OCI-LY3 (cell line): ENCODE data around the gene DRAP1.

Experiments
- H2AFZ ChIP-seq: fragments of 200-600, 300-600 bp; shearing (Covaris generic); 2 replicates; pipeline ENCODE4 v1.6.0; 2014; ENCODE audit warnings: antibody characterized with exemption, low read depth, low read length
- H3K27ac ChIP-seq: fragments of 200-600, 300-600 bp; sonication (generic); 2 replicates; pipeline ENCODE4 v1.5.1; 2014; ENCODE audit warnings: mild to moderate bottlenecking, low read length, moderate library complexity, mixed read lengths
- H3K27me3 ChIP-seq: fragments of 200-600, 300-600 bp; sonication (generic); 2 replicates; pipeline ENCODE4 v1.6.1; 2014; ENCODE audit warnings: low read depth, low read length, mixed read lengths
- H3K36me3 ChIP-seq: fragments of 200-600, 300-600 bp; sonication (generic); replicated peaks from 2 replicates; pipeline ENCODE3; 2014; ENCODE audit warnings: low read depth, low read length, mixed read lengths
- H3K4me1 ChIP-seq: fragments of 300-600, 200-600 bp; sonication (generic); 2 replicates; pipeline ENCODE4 v1.6.1; 2014; ENCODE audit warnings: low read length, mixed read lengths
- H3K4me2 ChIP-seq: fragments of 200-600, 300-600 bp; sonication (generic); 2 replicates; pipeline ENCODE4 v1.6.1; 2014; ENCODE audit warnings: low read length, mixed read lengths
- H3K4me3 ChIP-seq: fragments of 300-600, 200-600 bp; sonication (generic); 2 replicates; pipeline ENCODE4 v1.5.1; 2014; ENCODE audit warnings: antibody characterized with exemption, mild to moderate bottlenecking, low read length, moderate library complexity
- H3K79me2 ChIP-seq: fragments of 300-600, 200-600 bp; shearing (Covaris generic); 2 replicates; pipeline ENCODE4 v1.6.1; 2014; ENCODE audit warnings: mild to moderate bottlenecking, low read length, mixed read lengths
- H3K9ac ChIP-seq: fragments of 300-600, 200-600 bp; shearing (Covaris generic); 2 replicates; pipeline ENCODE4 v1.6.0; 2014; ENCODE audit warnings: mild to moderate bottlenecking, low read length, moderate library complexity
- H3K9me3 ChIP-seq: fragments of 200-600, 300-600 bp; shearing (Covaris generic); 2 replicates; pipeline ENCODE4 v1.6.1; 2014; ENCODE audit warnings: low read length, mixed read lengths; ENCODE audit not compliant: insufficient read depth
- H4K20me1 ChIP-seq: fragments of 200-600, 300-600 bp; sonication (generic); 2 replicates; pipeline ENCODE4 v1.6.1; 2016; ENCODE audit warnings: low read length, mixed read lengths; ENCODE audit not compliant: insufficient read depth
- EZH2phosphoT487 ChIP-seq: fragments of 200-600 bp; shearing (Covaris generic); IDR thresholded peaks from 2 replicates; pipeline ENCODE4 v1.6.1; 2018; ENCODE audit warnings: antibody characterized with exemption, mixed run types, low read depth
- TF ChIP-seq, protein P1 (sequence below): fragments of 200-600, 300-600 bp; sonication (generic); IDR thresholded peaks from 2 replicates; pipeline ENCODE4 v1.5.1; 2014; ENCODE audit warnings: antibody characterized with exemption, low read length, low read depth

DRAP1 gene

DNA sequence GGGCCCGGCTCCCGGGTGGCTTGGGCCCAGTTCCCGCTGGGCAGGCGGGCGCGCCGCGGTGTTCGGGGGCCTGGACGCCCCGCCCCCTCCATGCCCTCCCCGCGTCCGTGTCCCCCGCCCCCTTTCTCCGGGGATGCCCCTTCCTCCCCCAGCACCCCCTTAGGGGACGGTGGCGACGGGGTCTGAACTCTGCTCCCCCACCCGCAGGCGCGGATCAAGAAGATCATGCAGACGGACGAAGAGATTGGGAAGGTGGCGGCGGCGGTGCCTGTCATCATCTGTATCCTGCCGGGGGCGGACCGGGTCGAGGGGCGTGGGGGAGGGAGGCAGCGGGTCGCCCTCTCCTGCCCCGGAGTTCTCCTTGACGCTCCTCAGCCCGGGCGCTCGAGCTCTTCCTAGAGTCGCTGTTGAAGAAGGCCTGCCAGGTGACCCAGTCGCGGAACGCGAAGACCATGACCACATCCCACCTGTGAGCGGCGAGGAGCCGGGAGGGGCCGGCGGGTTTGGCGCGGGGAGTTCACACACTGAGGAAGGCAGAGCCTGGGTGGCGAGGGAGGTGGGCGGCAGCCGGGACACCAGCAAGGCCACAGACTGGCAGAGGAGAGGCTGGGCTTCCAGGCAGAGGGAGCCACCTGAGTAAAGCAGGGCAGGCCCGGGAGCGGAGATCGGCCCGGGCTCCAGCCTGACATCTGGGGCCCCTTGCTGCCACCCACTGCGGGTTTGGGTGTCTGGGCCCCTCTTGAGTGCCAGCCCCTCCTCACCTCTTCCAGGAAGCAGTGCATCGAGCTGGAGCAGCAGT lies 546 bp downstream of the DRAP1 start:
- Histone ChIP-seq H3K4me2 (peak overlapping the region; percentile 96), H3K9me3 (no peaks in the 10 kb centered on the region), H4K20me1 (no peaks in the 10 kb centered on the region), H3K4me3 (peak overlapping the region; percentile 89), H3K27ac (peak overlapping the region; percentile 46), H3K27me3 (no peaks in the 10 kb centered on the region), H3K79me2 (peaks cover 27% of the 10 kb centered on the region), H3K36me3 (peaks cover 13% of the 10 kb centered on the region), H3K4me1 (peaks cover 14% of the 10 kb centered on the region), H3K9ac (peak overlapping the region; percentile 78), H2AFZ (peak overlapping the region; percentile 62; the same call in 1 of the 2 replicates)
- TF ChIP-seq, protein P1, sequence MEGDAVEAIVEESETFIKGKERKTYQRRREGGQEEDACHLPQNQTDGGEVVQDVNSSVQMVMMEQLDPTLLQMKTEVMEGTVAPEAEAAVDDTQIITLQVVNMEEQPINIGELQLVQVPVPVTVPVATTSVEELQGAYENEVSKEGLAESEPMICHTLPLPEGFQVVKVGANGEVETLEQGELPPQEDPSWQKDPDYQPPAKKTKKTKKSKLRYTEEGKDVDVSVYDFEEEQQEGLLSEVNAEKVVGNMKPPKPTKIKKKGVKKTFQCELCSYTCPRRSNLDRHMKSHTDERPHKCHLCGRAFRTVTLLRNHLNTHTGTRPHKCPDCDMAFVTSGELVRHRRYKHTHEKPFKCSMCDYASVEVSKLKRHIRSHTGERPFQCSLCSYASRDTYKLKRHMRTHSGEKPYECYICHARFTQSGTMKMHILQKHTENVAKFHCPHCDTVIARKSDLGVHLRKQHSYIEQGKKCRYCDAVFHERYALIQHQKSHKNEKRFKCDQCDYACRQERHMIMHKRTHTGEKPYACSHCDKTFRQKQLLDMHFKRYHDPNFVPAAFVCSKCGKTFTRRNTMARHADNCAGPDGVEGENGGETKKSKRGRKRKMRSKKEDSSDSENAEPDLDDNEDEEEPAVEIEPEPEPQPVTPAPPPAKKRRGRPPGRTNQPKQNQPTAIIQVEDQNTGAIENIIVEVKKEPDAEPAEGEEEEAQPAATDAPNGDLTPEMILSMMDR: no peak
- TF ChIP-seq EZH2phosphoT487: no peak

DNA sequence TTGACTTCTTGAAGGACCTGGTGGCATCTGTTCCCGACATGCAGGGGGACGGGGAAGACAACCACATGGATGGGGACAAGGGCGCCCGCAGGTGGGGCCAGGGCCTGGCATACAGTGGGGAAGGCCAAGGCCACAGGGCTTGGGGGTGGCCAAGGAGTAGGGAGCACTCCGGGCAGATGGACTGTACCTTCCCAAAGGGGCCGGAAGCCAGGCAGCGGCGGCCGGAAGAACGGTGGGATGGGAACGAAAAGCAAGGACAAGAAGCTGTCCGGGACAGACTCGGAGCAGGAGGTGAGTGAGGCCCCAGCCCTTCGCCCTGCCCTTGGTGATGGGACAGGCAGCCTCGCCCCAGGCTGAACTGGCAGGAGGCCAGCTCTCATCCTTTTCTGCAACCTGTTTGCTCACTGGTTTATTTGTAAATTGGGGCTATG lies 1.2 kb downstream of the DRAP1 start:
- peaks cover 14% of the 10 kb centered on the region for H3K4me1 ChIP-seq
- H3K9me3 ChIP-seq: no peaks in the 10 kb centered on the region
- peak overlapping the region; percentile 78 for H3K9ac ChIP-seq

DNA sequence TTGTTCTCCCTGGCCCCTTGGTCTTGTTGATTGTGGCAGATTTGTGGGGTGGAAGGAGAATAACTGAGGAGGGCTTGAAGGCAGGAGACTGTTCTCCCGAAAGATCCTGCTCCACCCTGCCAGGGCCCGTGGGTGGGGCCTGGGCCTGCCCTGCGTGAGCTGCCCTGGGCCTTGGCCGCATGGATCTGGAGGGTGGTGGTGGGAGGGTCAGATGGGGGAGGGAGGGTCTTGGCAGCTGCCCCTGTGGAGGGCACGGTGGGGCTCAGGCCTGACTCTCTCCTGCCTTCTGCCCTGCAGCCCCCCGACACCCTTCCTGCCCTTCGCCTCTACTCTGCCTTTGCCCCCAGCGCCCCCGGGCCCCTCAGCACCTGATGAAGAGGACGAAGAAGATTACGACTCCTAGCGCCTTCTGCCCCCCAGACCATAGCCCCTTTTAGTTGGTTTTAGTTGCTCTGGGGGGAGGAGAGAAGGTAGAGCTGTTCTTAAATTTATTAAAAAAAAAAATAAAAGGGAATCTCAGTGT lies 1.9 kb downstream of the DRAP1 start:
- H2AFZ ChIP-seq: no peak overlapping the region
- TF ChIP-seq, protein P1: no peak
- no peak for TF ChIP-seq EZH2phosphoT487
- peaks cover 13% of the 10 kb centered on the region for H3K36me3 ChIP-seq
- peaks cover 27% of the 10 kb centered on the region for H3K79me2 ChIP-seq
- no peak overlapping the region for H3K27ac ChIP-seq
- peaks cover 14% of the 10 kb centered on the region for H3K4me1 ChIP-seq
- no peaks in the 10 kb centered on the region for H3K9me3 ChIP-seq
- H3K4me3 ChIP-seq: no peak overlapping the region
- no peaks in the 10 kb centered on the region for H4K20me1 ChIP-seq
- no peaks in the 10 kb centered on the region for H3K27me3 ChIP-seq
- H3K4me2 ChIP-seq: no peak overlapping the region
- no peak overlapping the region for H3K9ac ChIP-seq

More for the DNA sequence above, 1.2 kb downstream of the DRAP1 start:
- Histone ChIP-seq H3K4me3 (peak overlapping the region; percentile 89), H3K27me3 (no peaks in the 10 kb centered on the region), H3K27ac (no peak overlapping the region), H3K4me2 (peak overlapping the region; percentile 96), H3K79me2 (peaks cover 27% of the 10 kb centered on the region), H3K36me3 (peaks cover 13% of the 10 kb centered on the region), H2AFZ (no peak overlapping the region), H4K20me1 (no peaks in the 10 kb centered on the region)
- TF ChIP-seq EZH2phosphoT487: no peak
- TF ChIP-seq, protein P1: no peak

DNA sequence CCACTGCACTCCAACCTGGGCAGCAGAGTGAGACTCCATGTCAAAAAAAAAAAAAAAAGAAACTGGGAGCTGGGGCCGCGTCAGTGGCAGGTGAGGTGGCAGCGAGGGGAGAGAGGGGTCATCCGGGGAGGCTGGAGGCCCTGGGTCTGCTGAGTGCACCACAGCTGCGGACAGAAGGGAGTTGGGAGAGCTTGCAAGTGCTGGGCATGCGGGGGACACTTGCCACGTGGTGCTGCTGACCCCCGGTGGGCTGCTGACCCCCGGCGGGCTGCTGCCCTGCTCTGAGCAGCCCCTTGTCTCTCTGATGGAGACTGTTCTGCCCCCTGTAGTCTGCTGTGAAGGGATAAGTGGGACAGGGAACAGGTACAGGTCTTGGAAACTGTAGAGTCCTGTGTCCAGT lies 2.6 kb downstream of the DRAP1 start:
- Histone ChIP-seq H3K9ac (no peak overlapping the region), H3K27me3 (no peaks in the 10 kb centered on the region), H3K36me3 (peaks cover 13% of the 10 kb centered on the region), H3K4me2 (no peak overlapping the region), H3K4me3 (no peak overlapping the region), H3K9me3 (no peaks in the 10 kb centered on the region), H2AFZ (no peak overlapping the region), H3K4me1 (peaks cover 14% of the 10 kb centered on the region), H3K27ac (no peak overlapping the region), H3K79me2 (peaks cover 27% of the 10 kb centered on the region), H4K20me1 (no peaks in the 10 kb centered on the region)
- no peak for TF ChIP-seq EZH2phosphoT487
- TF ChIP-seq, protein P1: no peak
